H9 (cell line): Measurements from ENCODE around the gene CCK. TPM values are rescaled to one million over a fixed set of nuclear protein-coding genes. Genes with fewer than 3 reads are reported as not detected.

Experiments used
- DNase-seq: peaks from one replicate; pipeline ENCODE4 v3.0.0-alpha.2; 2017
- H2AFZ ChIP-seq: one replicate; pipeline ENCODE4 v1.6.1; 2013; ENCODE audit warnings: mild to moderate bottlenecking, low read length, control low read depth, moderate library complexity
- H2AK5ac ChIP-seq: 2 replicates; pipeline ENCODE4 v1.6.1; 2013; ENCODE audit warnings: low read length, control low read depth, mixed read lengths; ENCODE audit not compliant: insufficient read length
- H2BK120ac ChIP-seq: one replicate; pipeline ENCODE4 v1.6.1; 2013; ENCODE audit warnings: low read depth, mild to moderate bottlenecking, low read length, control low read depth, inconsistent platforms; ENCODE audit not compliant: poor library complexity, severe bottlenecking
- H2BK12ac ChIP-seq: 2 replicates; pipeline ENCODE4 v1.6.1; 2013; ENCODE audit warnings: low read length, control low read depth, mixed read lengths, low read depth; ENCODE audit not compliant: insufficient read length
- H2BK15ac ChIP-seq: 2 replicates; pipeline ENCODE4 v1.6.1; 2013; ENCODE audit warnings: low read depth, low read length, control low read depth
- H2BK20ac ChIP-seq: one replicate; pipeline ENCODE4 v1.6.1; 2013; ENCODE audit warnings: low read depth, mild to moderate bottlenecking, low read length, control low read depth, inconsistent platforms; ENCODE audit not compliant: poor library complexity, severe bottlenecking
- H2BK5ac ChIP-seq: 2 replicates; pipeline ENCODE4 v1.6.1; 2013; ENCODE audit warnings: low read length, control low read depth, mixed read lengths; ENCODE audit not compliant: insufficient read length
- H3K14ac ChIP-seq: 2 replicates; pipeline ENCODE4 v1.6.1; 2013; ENCODE audit warnings: low read length, control low read depth; ENCODE audit not compliant: insufficient read depth
- H3K18ac ChIP-seq: 2 replicates; pipeline ENCODE4 v1.6.1; 2013; ENCODE audit warnings: low read depth, mild to moderate bottlenecking, mixed read lengths, low read length, control low read depth; ENCODE audit not compliant: insufficient read length
- H3K23ac ChIP-seq: 2 replicates; pipeline ENCODE4 v1.6.1; 2013; ENCODE audit warnings: low read length, control low read depth, mixed read lengths, low read depth; ENCODE audit not compliant: insufficient read length
- H3K23me2 ChIP-seq: 2 replicates; pipeline ENCODE4 v1.6.1; 2013; ENCODE audit warnings: low read depth, mild to moderate bottlenecking, mixed read lengths, low read length, control low read depth; ENCODE audit not compliant: insufficient read length, poor library complexity, severe bottlenecking
- H3K27ac ChIP-seq: 2 replicates; pipeline ENCODE4 v1.5.1; 2013; ENCODE audit warnings: low read length, control low read depth, mixed read lengths, low read depth; ENCODE audit not compliant: insufficient read length
- H3K27me3 ChIP-seq: 2 replicates; pipeline ENCODE4 v1.6.1; 2013; ENCODE audit warnings: low read length, control low read depth, inconsistent platforms; ENCODE audit not compliant: insufficient read depth
- H3K4ac ChIP-seq: 2 replicates; pipeline ENCODE4 v1.6.1; 2013; ENCODE audit warnings: low read depth, mild to moderate bottlenecking, control low read depth, inconsistent platforms, low read length, moderate library complexity
- H3K4me1 ChIP-seq: 2 replicates; pipeline ENCODE4 v1.6.1; 2013; ENCODE audit warnings: low read length, control low read depth, inconsistent platforms; ENCODE audit not compliant: insufficient read depth
- H3K4me2 ChIP-seq: 2 replicates; pipeline ENCODE4 v1.6.1; 2013; ENCODE audit warnings: low read length, control low read depth, mixed read lengths; ENCODE audit not compliant: insufficient read length, insufficient read depth
- H3K56ac ChIP-seq: 2 replicates; pipeline ENCODE4 v1.6.1; 2013; ENCODE audit warnings: low read depth, mild to moderate bottlenecking, mixed read lengths, low read length, control low read depth; ENCODE audit not compliant: insufficient read length
- H3K79me1 ChIP-seq: 2 replicates; pipeline ENCODE4 v1.6.1; 2013; ENCODE audit warnings: low read depth, mild to moderate bottlenecking, moderate library complexity, low read length, control low read depth, inconsistent platforms; ENCODE audit not compliant: insufficient read depth, poor library complexity, severe bottlenecking
- H3K79me2 ChIP-seq: 2 replicates; pipeline ENCODE4 v1.6.1; 2013; ENCODE audit warnings: low read length, control low read depth, inconsistent platforms; ENCODE audit not compliant: insufficient read depth
- H3K9ac ChIP-seq: 2 replicates; pipeline ENCODE4 v1.6.1; 2013; ENCODE audit warnings: low read length, control low read depth, mixed read lengths; ENCODE audit not compliant: insufficient read length; ENCODE audit errors: extremely low read depth
- H3K9me3 ChIP-seq: one replicate; pipeline ENCODE4 v1.6.1; 2013; ENCODE audit warnings: low read depth, low read length, inconsistent platforms; ENCODE audit not compliant: control insufficient read depth
- H3T11ph ChIP-seq: one replicate; pipeline ENCODE4 v1.6.1; 2013; ENCODE audit warnings: mild to moderate bottlenecking, low read length, control low read depth, inconsistent platforms
- H4K20me1 ChIP-seq: one replicate; pipeline ENCODE4 v1.6.1; 2013; ENCODE audit not compliant: control insufficient read depth, insufficient read length, insufficient read depth
- H4K5ac ChIP-seq: 2 replicates; pipeline ENCODE4 v1.6.1; 2013; ENCODE audit warnings: low read depth, mild to moderate bottlenecking, mixed read lengths, low read length, control low read depth; ENCODE audit not compliant: insufficient read length
- H4K8ac ChIP-seq: replicated peaks from 2 replicates; pipeline ENCODE4 v1.6.1; 2013; ENCODE audit warnings: low read length, control low read depth, mixed read lengths, low read depth; ENCODE audit not compliant: insufficient read length
- H4K91ac ChIP-seq: 2 replicates; pipeline ENCODE4 v1.6.1; 2013; ENCODE audit warnings: low read depth, mild to moderate bottlenecking, moderate library complexity, mixed read lengths, low read length, control low read depth; ENCODE audit not compliant: insufficient read length
- H3K27ac Mint-ChIP-seq, 3 experiments: 2 replicates in 2 of 3; 3 replicates in 1 of 3; pipeline ENCODE4 v1.8.0; 2020 to 2021; ENCODE audit warnings: mixed read lengths in 3 of 3, mild to moderate bottlenecking in 1 of 3, moderate library complexity in 1 of 3
- H3K27me3 Mint-ChIP-seq: 2 replicates; pipeline ENCODE4 v1.8.0; 2021; ENCODE audit warnings: low read depth, mild to moderate bottlenecking, moderate library complexity, mixed read lengths
- H3K36me3 Mint-ChIP-seq, 3 experiments: 2 replicates in 2 of 3; 3 replicates in 1 of 3; pipeline ENCODE4 v1.8.0; 2020 to 2021; ENCODE audit warnings: low read depth in 3 of 3, mixed read lengths in 3 of 3; ENCODE audit not compliant: insufficient read depth in 1 of 3
- H3K4me1 Mint-ChIP-seq, 2 experiments: 2 replicates each; pipeline ENCODE4 v1.8.0; 2020; ENCODE audit warnings: mixed read lengths in 2 of 2
- H3K4me3 Mint-ChIP-seq, 2 experiments: 2 replicates in 1 of 2; 3 replicates in 1 of 2; pipeline ENCODE4 v1.8.0; 2020 to 2021; ENCODE audit warnings: mild to moderate bottlenecking in 2 of 2, mixed read lengths in 2 of 2, moderate library complexity in 1 of 2
- H3K9me3 Mint-ChIP-seq, 2 experiments: 2 replicates in 1 of 2; 3 replicates in 1 of 2; pipeline ENCODE4 v1.8.0; 2020; ENCODE audit warnings: mild to moderate bottlenecking in 2 of 2, mixed read lengths in 2 of 2, moderate library complexity in 1 of 2
- CTCF ChIP-seq: fragments of 200-600 bp; sonication (generic); conservative IDR thresholded peaks from 3 replicates; pipeline ENCODE4 v1.8.0; 2021; ENCODE audit warnings: antibody characterized with exemption, mild to moderate bottlenecking
- WGBS: extraction: QIAGEN DNeasy Blood & Tissue Kit; methylation state at CpG from one replicate; pipeline ENCODE4 v1.1.7; 2013; ENCODE audit warnings: missing lambda C conversion rate, low lambda C conversion rate, mixed read lengths; ENCODE audit not compliant: insufficient read length; ENCODE audit errors: extremely low coverage; 5-methylcytosine and 5-hydroxymethylcytosine counted together
- total RNA-seq: library from RNA; stranded (reverse); gene quantifications from 2 replicates; pipeline ENCODE4 v1.2.1, GENCODE V29; 2021

CCK gene
- total RNA-seq, 1 experiment from 2014 or later = 0.37 TPM

GRCh38 chr3:42308651-42309050 is 42.7 kb upstream of the CCK start:
- Histone ChIP-seq H2BK120ac (no peak overlapping the region), H3K9me3 (peaks cover 6% of the 10 kb centered on the region), H4K91ac (no peak overlapping the region), H3K79me2 (no peaks in the 10 kb centered on the region), H3K56ac (no peak overlapping the region), H2BK12ac (no peak overlapping the region), H3K79me1 (no peaks in the 10 kb centered on the region), H3K23me2 (no peaks in the 10 kb centered on the region), H2AK5ac (no peak overlapping the region), H4K8ac (no peak overlapping the region), H4K20me1 (no peaks in the 10 kb centered on the region), H3K18ac (no peak overlapping the region), H3K14ac (no peak overlapping the region), H2BK15ac (no peak overlapping the region), H3K27me3 (no peaks in the 10 kb centered on the region), H3T11ph (no peak overlapping the region), H2BK20ac (no peak overlapping the region), H3K4me2 (no peak overlapping the region), H4K5ac (no peak overlapping the region), H3K9ac (no peak overlapping the region), H3K4ac (no peak overlapping the region), H3K23ac (no peak overlapping the region), H2AFZ (no peak overlapping the region), H3K4me1 (no peaks in the 10 kb centered on the region), H2BK5ac (no peak overlapping the region), H3K27ac (no peak overlapping the region)
- no peaks in the 10 kb centered on the region for H3K27me3 Mint-ChIP-seq
- H3K36me3 Mint-ChIP-seq = peaks cover 5 to 12% (median 7%) of the 10 kb centered on the region in 3 experiments; a peak in 6 of 7 replicates
- TF ChIP-seq CTCF = no peak
- H3K27ac Mint-ChIP-seq = no peak overlapping the region
- no CpG with 5 or more reads among the region's 1 CpG for WGBS
- H3K9me3 Mint-ChIP-seq = peaks cover 13 to 22% of the 10 kb centered on the region in 2 experiments
- H3K4me1 Mint-ChIP-seq = peaks cover 5 to 9% of the 10 kb centered on the region in 2 experiments
- no peak overlapping the region for H3K4me3 Mint-ChIP-seq
- DNase-seq = no peak
